ENCODE results near the gene MIS18A.
"Not testable (repeated sequence)": the region's sequence is repeated elsewhere in the genome, so short reads cannot be mapped to it uniquely, and the experiment has no call there.

Gene MIS18A

GRCh38 chr21:32312976-32313375 lies 34.1 kb upstream of the MIS18A start:
- Mint-ChIP-seq H3K36me3 (ENCODE audit: low read depth) (peaks cover 12% of the 10 kb centered on the region), H3K27ac (no peak overlapping the region), H3K4me1 (ENCODE audit: low read depth) (peaks cover 3% of the 10 kb centered on the region), H3K9me3 (no peaks in the 10 kb centered on the region), H3K27me3 (ENCODE audit: low read depth) (no peaks in the 10 kb centered on the region), H3K4me3 (no peak overlapping the region)
- DNase-seq (ENCODE audit: low spot score) = no peak

GRCh38 chr21:32312326-32312725 lies 33.5 kb upstream of the MIS18A start:
- no peak overlapping the region for H3K27ac Mint-ChIP-seq
- H3K4me1 Mint-ChIP-seq (ENCODE audit: low read depth) = peaks cover 3% of the 10 kb centered on the region
- peaks cover 12% of the 10 kb centered on the region for H3K36me3 Mint-ChIP-seq (ENCODE audit: low read depth)
- no peaks in the 10 kb centered on the region for H3K27me3 Mint-ChIP-seq (ENCODE audit: low read depth)
- no peaks in the 10 kb centered on the region for H3K9me3 Mint-ChIP-seq
- no peak overlapping the region for H3K4me3 Mint-ChIP-seq
- DNase-seq (ENCODE audit: low spot score) = no peak

- H3K36me3 Mint-ChIP-seq (ENCODE audit: low read depth) = peaks cover 12% of the 10 kb centered on the region
- no peak for DNase-seq (ENCODE audit: low spot score)
- H3K9me3 Mint-ChIP-seq = no peaks in the 10 kb centered on the region
- no peaks in the 10 kb centered on the region for H3K27me3 Mint-ChIP-seq (ENCODE audit: low read depth)
- H3K4me1 Mint-ChIP-seq (ENCODE audit: low read depth) = peaks cover 3% of the 10 kb centered on the region
- no peak overlapping the region for H3K27ac Mint-ChIP-seq
- H3K4me3 Mint-ChIP-seq = no peak overlapping the region
Observed at GRCh38 chr21:32311621-32312020, 32.8 kb upstream of the MIS18A start.

- H3K27me3 Mint-ChIP-seq (ENCODE audit: low read depth); H3K36me3 Mint-ChIP-seq (ENCODE audit: low read depth); H3K27ac Mint-ChIP-seq; H3K9me3 Mint-ChIP-seq; H3K4me3 Mint-ChIP-seq; H3K4me1 Mint-ChIP-seq (ENCODE audit: low read depth); DNase-seq (ENCODE audit: low spot score): not testable (repeated sequence)
Observed at GRCh38 chr21:32310976-32311375, 32.1 kb upstream of the MIS18A start.

- Mint-ChIP-seq H3K4me3 (no peak overlapping the region), H3K36me3 (ENCODE audit: low read depth) (peaks cover 5% of the 10 kb centered on the region), H3K27me3 (ENCODE audit: low read depth) (no peaks in the 10 kb centered on the region), H3K9me3 (no peaks in the 10 kb centered on the region), H3K27ac (no peak overlapping the region), H3K4me1 (ENCODE audit: low read depth) (peaks cover 3% of the 10 kb centered on the region)
- DNase-seq (ENCODE audit: low spot score) = no peak
Observed at GRCh38 chr21:32309906-32310460, 31.1 kb upstream of the MIS18A start.

GRCh38 chr21:32308696-32309095 lies 29.8 kb upstream of the MIS18A start:
- Mint-ChIP-seq H3K4me3 (no peak overlapping the region), H3K27me3 (ENCODE audit: low read depth) (no peaks in the 10 kb centered on the region), H3K9me3 (no peaks in the 10 kb centered on the region), H3K4me1 (ENCODE audit: low read depth) (peaks cover 3% of the 10 kb centered on the region), H3K36me3 (ENCODE audit: low read depth) (peaks cover 2% of the 10 kb centered on the region), H3K27ac (no peak overlapping the region)
- DNase-seq (ENCODE audit: low spot score) = no peak

GRCh38 chr21:32307706-32308105 lies 28.9 kb upstream of the MIS18A start:
- H3K9me3 Mint-ChIP-seq = no peaks in the 10 kb centered on the region
- H3K36me3 Mint-ChIP-seq (ENCODE audit: low read depth) = no peaks in the 10 kb centered on the region
- no peak overlapping the region for H3K27ac Mint-ChIP-seq
- no peak overlapping the region for H3K4me3 Mint-ChIP-seq
- DNase-seq (ENCODE audit: low spot score) = no peak
- peaks cover 3% of the 10 kb centered on the region for H3K4me1 Mint-ChIP-seq (ENCODE audit: low read depth)
- H3K27me3 Mint-ChIP-seq (ENCODE audit: low read depth) = no peaks in the 10 kb centered on the region

GRCh38 chr21:32306021-32306780 lies 27.4 kb upstream of the MIS18A start:
- Mint-ChIP-seq H3K27ac (no peak overlapping the region), H3K4me3 (no peak overlapping the region), H3K36me3 (ENCODE audit: low read depth) (no peaks in the 10 kb centered on the region), H3K27me3 (ENCODE audit: low read depth) (no peaks in the 10 kb centered on the region), H3K9me3 (no peaks in the 10 kb centered on the region), H3K4me1 (ENCODE audit: low read depth) (peaks cover 3% of the 10 kb centered on the region)
- DNase-seq (ENCODE audit: low spot score) = no peak

- Mint-ChIP-seq H3K36me3 (ENCODE audit: low read depth) (peaks cover 3% of the 10 kb centered on the region), H3K9me3 (no peaks in the 10 kb centered on the region), H3K27me3 (ENCODE audit: low read depth) (no peaks in the 10 kb centered on the region), H3K27ac (no peak overlapping the region), H3K4me1 (ENCODE audit: low read depth) (no peaks in the 10 kb centered on the region), H3K4me3 (no peak overlapping the region)
- no peak for DNase-seq (ENCODE audit: low spot score)
Observed at GRCh38 chr21:32304998-32305397, 26.1 kb upstream of the MIS18A start.

- Mint-ChIP-seq H3K4me1 (ENCODE audit: low read depth) (no peaks in the 10 kb centered on the region), H3K27ac (no peak overlapping the region), H3K4me3 (no peak overlapping the region), H3K9me3 (no peaks in the 10 kb centered on the region), H3K36me3 (ENCODE audit: low read depth) (peaks cover 3% of the 10 kb centered on the region), H3K27me3 (ENCODE audit: low read depth) (no peaks in the 10 kb centered on the region)
- no peak for DNase-seq (ENCODE audit: low spot score)
Observed at GRCh38 chr21:32303385-32303784, 24.5 kb upstream of the MIS18A start.

- Mint-ChIP-seq H3K4me3 (no peak overlapping the region), H3K27me3 (ENCODE audit: low read depth) (no peaks in the 10 kb centered on the region), H3K9me3 (no peaks in the 10 kb centered on the region), H3K27ac (no peak overlapping the region), H3K4me1 (ENCODE audit: low read depth) (no peaks in the 10 kb centered on the region), H3K36me3 (ENCODE audit: low read depth) (peaks cover 3% of the 10 kb centered on the region)
- no peak for DNase-seq (ENCODE audit: low spot score)
Observed at GRCh38 chr21:32302560-32302959, 23.7 kb upstream of the MIS18A start.

GRCh38 chr21:32301596-32301995 lies 22.7 kb upstream of the MIS18A start:
- no peak overlapping the region for H3K27ac Mint-ChIP-seq
- peaks cover 3% of the 10 kb centered on the region for H3K36me3 Mint-ChIP-seq (ENCODE audit: low read depth)
- H3K27me3 Mint-ChIP-seq (ENCODE audit: low read depth) = no peaks in the 10 kb centered on the region
- no peak for DNase-seq (ENCODE audit: low spot score)
- no peak overlapping the region for H3K4me3 Mint-ChIP-seq
- H3K9me3 Mint-ChIP-seq = no peaks in the 10 kb centered on the region
- H3K4me1 Mint-ChIP-seq (ENCODE audit: low read depth) = no peaks in the 10 kb centered on the region

GRCh38 chr21:32300117-32300681 lies 21.4 kb upstream of the MIS18A start:
- no peak for DNase-seq (ENCODE audit: low spot score)
- Mint-ChIP-seq H3K4me1 (ENCODE audit: low read depth) (no peaks in the 10 kb centered on the region), H3K4me3 (no peak overlapping the region), H3K27me3 (ENCODE audit: low read depth) (no peaks in the 10 kb centered on the region), H3K27ac (no peak overlapping the region), H3K9me3 (no peaks in the 10 kb centered on the region), H3K36me3 (ENCODE audit: low read depth) (peaks cover 3% of the 10 kb centered on the region)

- H3K4me3 Mint-ChIP-seq = no peak overlapping the region
- H3K4me1 Mint-ChIP-seq (ENCODE audit: low read depth) = no peaks in the 10 kb centered on the region
- H3K27ac Mint-ChIP-seq = no peak overlapping the region
- H3K36me3 Mint-ChIP-seq (ENCODE audit: low read depth) = peaks cover 3% of the 10 kb centered on the region
- DNase-seq (ENCODE audit: low spot score) = no peak
- H3K27me3 Mint-ChIP-seq (ENCODE audit: low read depth) = no peaks in the 10 kb centered on the region
- H3K9me3 Mint-ChIP-seq = no peaks in the 10 kb centered on the region
Observed at GRCh38 chr21:32299695-32300094, 20.8 kb upstream of the MIS18A start.
